G401.6 (cell line): Measurements from ENCODE around the gene DPH5.
"Not testable (repeated sequence)": the region's sequence is repeated elsewhere in the genome, so short reads cannot be mapped to it uniquely, and the experiment has no call there.

Source experiments
- FAIRE-seq: peaks from 2 replicates; lab custom pipeline; 2012; peaks lifted over from hg19 to GRCh38; lab: Jason Lieb, UNC

The DPH5 gene

DNA sequence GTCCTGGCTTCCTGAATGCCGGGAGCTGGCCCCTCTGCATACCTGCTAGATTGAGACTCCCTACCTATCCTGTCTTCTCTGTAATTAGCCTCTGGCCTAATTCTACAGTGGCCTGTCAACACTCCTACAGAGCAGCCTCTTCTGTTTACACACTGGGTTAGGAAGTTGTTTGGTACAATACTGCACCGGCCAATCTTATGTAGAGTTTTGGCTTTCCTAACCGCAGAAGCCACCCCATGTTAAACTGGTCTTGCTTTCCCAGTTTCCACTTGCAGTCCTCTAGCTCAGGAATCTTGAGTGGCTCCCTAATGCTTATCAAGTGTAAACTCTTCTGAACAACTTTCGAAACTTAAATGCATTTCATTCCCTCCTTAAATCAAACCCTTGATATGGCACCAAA, 42.8 kb downstream of the DPH5 start:
- no peak for FAIRE-seq

GRCh38 chr1:100979631-100980030, 46.0 kb downstream of the DPH5 start:
- FAIRE-seq, result no peak

DNA sequence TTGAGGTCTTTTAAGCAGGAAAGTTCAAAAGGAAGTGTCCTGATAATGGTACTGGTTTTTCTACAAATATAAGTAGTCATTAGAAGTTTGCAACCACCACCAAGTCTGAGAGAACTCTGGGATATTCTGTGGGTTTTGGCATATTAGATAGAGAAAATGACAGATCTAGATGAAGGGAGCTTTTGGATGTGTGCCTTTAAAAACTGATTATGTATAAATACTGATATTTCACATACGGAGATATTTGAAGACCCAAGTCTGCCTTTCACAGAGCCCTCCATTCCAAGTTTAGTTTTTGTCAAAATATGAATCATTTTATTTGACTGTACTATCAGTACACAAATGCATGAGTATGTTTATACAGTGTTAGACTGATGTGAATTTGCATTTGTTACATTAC, 48.6 kb downstream of the DPH5 start:
- FAIRE-seq, result no peak

GRCh38 chr1:100972185-100972584, 53.4 kb downstream of the DPH5 start:
- FAIRE-seq, result no peak

- FAIRE-seq, result no peak
Measured at GRCh38 chr1:100971021-100971420, 54.6 kb downstream of the DPH5 start.

- no peak for FAIRE-seq
Measured at GRCh38 chr1:100969327-100969726, 56.3 kb downstream of the DPH5 start.

- FAIRE-seq, result no peak
Measured at GRCh38 chr1:100968621-100969020, 57.0 kb downstream of the DPH5 start.

- no peak for FAIRE-seq
Measured at GRCh38 chr1:100960098-100960497, 65.5 kb downstream of the DPH5 start.

GRCh38 chr1:100959502-100960060, 66.0 kb downstream of the DPH5 start:
- no peak for FAIRE-seq

DNA sequence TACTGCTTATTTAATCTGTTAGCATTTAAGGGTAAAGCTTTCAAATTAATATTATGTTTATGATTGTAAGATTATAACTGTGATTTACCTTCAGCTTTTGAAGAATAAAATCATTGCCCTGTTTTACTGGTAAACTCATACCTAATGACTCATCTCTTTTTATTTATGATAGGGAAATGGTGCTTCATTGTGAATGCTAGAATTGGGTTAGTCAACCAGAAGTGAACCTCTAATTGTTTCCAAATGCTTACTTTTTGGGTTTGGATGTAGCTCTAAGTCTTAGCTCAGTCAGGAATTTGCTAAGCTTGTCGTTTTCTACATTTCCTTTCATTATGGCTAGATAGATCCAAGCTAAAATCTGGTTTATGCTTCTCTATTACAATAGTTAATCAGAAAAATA, 70.3 kb downstream of the DPH5 start:
- FAIRE-seq, result no peak

DNA sequence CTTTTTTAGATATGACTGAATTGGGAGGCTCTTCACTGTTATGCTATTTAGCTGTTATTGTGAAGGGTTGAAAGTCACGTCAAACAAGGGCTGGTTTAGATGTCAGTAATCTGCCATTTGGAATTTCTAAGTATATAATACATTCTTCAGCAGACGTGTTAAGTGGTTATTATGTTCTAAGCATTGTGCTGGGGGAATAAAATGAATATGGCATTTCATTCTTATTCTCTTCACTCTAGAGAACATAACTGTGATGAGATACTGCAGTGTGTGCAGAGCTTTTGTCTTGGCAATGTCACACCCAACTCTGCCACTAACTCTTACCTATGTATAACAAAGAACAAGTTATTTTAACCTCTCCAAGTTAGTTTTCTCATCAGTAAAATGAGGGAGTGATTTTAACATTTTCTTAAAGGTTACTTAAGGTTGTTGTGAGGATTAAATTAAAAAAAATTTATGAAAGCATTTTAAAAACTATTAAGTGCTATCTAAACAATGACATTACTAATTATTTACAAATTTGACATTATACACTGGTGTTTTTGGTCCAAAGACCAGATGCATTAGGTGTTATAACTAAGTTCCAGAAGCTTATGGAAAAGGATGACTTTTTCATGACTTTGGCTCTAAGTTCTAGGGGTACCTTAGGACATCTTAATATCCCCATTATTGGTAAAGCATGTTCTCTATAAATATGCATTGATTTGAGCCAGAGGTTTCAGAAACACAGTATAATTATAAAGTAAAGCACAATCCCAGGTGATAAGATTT, 71.4 kb downstream of the DPH5 start:
- no peak for FAIRE-seq

GRCh38 chr1:100952970-100953369, 72.6 kb downstream of the DPH5 start:
- not testable (repeated sequence) for FAIRE-seq

DNA sequence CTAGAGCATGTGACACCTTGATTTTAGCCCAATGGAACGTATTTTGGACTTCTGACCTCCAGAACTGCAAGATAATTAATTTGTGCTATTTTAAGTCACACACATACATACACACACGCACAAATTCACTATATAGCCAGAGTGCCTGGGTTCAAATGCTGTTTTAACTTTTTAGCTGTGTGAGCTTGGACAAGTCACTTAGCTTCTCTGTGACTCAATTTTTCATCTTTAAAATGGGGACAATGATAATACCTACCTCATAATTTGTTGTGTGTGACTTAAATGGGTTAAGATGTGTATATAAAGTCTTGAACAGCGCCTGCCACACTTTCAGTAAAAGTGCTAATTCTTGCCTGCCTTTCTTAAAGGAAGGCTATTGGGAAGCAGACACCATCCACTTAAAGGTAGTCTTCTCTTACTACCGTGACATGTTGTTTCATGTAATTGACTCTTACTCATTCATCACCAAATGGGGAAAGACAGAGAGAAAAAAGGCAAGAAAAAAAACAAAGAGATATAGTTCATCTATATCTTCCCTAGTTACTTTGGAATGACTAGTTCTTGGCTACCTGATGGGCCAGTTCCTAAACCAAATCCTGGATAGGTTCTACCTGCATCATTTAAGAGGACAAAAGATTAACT, 73.4 kb downstream of the DPH5 start:
- FAIRE-seq, result no peak

DNA sequence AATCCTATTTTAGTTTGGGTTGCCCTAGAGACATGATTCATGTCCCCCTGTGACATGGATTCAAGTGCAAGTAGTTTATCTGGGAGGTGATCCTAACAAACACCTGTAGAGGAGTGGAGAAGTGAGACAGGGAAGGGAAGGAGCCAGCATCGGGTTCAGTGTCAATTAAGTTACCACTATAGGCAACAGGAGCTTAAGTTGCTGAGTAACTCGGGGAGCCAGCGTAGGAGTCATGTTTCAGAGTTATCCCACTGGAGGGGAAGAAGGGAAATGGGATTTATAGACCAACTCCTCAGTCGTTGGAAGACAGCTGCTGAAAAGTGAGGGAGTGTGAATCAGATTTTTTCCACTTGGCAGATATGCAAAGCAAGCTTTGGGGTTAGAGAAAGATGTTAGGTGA, 74.8 kb downstream of the DPH5 start:
- FAIRE-seq, result no peak

- FAIRE-seq, result no peak
Measured at GRCh38 chr1:100950337-100950736, 75.2 kb downstream of the DPH5 start.

DNA sequence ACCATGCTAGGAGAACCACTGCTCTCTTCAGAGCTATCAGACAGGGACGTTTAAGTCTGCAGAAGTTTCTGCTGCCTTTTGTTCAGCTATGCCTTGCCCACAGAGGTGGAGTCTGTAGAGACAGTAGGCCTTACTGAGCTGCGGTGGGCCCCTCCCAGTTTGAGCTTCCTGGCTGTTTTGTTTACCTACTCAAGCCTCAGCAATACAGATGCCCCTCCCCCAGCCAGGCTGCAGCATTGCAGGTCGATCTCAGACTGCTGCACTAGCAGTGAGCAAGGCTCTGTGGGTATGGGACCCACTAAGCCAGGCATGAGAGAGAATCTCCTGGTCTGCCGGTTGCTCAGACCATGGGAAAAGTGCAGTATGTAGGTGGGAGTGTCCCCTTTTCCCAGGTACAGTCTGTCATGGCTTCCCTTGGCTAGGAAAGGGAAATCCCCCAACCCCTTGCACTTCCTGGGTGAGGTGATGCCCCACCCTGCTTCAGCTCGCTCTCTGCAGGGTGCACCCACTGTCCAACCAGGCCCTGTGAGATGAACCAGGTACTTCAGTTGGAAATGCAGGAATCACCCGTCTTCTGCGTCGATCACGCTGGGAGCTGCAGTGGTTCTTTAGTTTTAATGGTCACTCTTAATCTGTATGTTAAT, 75.9 kb downstream of the DPH5 start:
- not testable (repeated sequence) for FAIRE-seq

DNA sequence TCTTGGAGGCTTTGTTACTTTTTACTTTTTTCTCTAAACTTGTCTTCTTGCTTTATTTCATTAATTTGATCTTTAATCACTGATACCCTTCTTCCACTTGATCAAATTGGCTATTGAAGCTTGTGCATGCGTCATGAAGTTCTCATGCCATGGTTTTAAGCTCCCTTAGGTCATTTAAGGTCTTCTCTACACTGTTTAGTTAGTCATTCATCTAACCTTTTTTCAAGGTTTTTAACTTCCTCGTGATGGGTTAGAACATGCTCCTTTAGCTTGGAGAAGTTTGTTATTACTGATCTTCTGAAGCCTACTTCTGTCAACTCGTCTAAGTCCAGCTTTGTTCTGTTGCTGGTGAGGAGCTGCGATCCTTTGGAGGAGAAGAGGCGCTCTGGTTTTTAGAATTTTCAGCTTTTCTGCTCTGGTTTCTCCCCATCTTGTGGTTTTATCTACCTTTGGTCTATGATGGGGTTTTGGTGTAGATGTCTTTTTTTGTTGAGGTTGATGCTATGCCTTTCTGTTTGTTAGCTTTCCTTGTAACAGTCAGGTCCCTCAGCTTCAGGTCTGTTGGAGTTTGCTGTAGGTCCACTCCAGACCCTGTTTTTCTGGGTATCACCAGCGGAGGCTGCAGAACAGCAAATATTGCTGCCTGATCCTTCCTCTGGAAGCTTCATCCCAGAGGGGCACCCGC, 76.7 kb downstream of the DPH5 start:
- not testable (repeated sequence) for FAIRE-seq

DNA sequence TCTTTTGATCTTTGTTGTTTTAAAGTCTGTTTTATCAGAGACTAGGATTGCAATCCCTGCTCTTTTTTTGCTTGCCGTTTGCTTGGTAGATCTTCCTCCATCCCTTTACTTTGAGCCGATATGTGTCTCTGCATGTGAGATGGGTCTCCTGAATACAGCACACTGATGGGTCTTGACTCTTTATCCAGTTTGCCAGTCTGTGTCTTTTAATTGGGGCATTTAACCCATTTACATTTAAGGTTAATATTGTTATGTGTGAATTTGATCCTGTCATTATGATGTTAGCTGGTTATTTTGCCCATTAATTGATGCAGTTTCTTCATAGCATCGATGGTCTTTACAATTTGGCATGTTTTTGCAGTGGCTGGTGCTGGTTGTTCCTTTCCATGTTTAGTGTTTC, 77.8 kb downstream of the DPH5 start:
- not testable (repeated sequence) for FAIRE-seq

GRCh38 chr1:100946064-100946463, 79.5 kb downstream of the DPH5 start:
- not testable (repeated sequence) for FAIRE-seq

DNA sequence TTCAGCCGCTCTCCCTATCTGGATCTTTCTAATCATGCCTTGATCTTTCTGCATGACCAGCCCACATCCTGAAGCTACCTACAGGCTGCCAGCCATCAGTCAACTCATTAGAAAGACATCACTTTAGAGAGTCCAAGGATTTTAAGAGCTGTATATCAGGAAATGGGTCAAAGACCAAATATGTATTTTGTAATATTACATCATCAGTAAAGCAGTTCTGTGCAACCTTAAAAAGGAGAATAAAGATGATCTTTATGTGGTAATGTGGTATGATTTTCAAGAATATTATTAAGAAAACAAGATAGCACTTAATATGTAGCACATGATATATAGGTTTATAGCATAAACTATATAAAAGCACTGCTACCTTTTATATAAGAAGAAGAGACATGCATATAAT, 82.1 kb downstream of the DPH5 start:
- FAIRE-seq, result no peak

- FAIRE-seq, result no peak
Measured at GRCh38 chr1:100942304-100943046, 83.1 kb downstream of the DPH5 start.
